ENCODE data around the gene TSPAN15. TPM values are rescaled to one million over a fixed set of nuclear protein-coding genes. Genes with fewer than 3 reads are reported as not detected.

TSPAN15 gene
- total RNA-seq, 2 experiments from 2014 or later = 0.58 to 1.2 TPM

- ATAC-seq (no peak), DNase-seq (no peak)
- intact Hi-C loops (cut with micrococcal nuclease) = no loop called here
- Mint-ChIP-seq H3K36me3 (ENCODE audit: low read depth) (no peaks in the 10 kb centered on the region), H3K9me3 (no peaks in the 10 kb centered on the region), H3K4me1 (ENCODE audit: low read depth) (no peaks in the 10 kb centered on the region), H3K4me3 (no peak overlapping the region), H3K27me3 (peaks cover 3% of the 10 kb centered on the region), H3K27ac (no peak overlapping the region)
- CTCF ChIA-PET = interaction anchor here (1.0 to 3.0 kb wide), 3 partner anchors 22 to 172 kb away, joined by 3 to 7 read pairs (median 6); partner anchors contain the start of gene TSPAN15
- POLR2A ChIA-PET = interaction anchor here (1.2 kb wide), 1 partner anchor 13 kb away, joined by 4 read pairs; no protein-coding TSS in a partner anchor
- TF ChIP-seq CTCF (IDR thresholded peaks at IDR 0.05) = no peak
Observed at GRCh38 chr10:69472142-69472541, 20.9 kb downstream of the TSPAN15 start.

GRCh38 chr10:69472544-69472943 lies 21.3 kb downstream of the TSPAN15 start:
- Mint-ChIP-seq H3K27ac (no peak overlapping the region), H3K4me3 (no peak overlapping the region), H3K27me3 (peaks cover 3% of the 10 kb centered on the region), H3K4me1 (ENCODE audit: low read depth) (no peaks in the 10 kb centered on the region), H3K9me3 (no peaks in the 10 kb centered on the region), H3K36me3 (ENCODE audit: low read depth) (no peaks in the 10 kb centered on the region)
- intact Hi-C loops (cut with micrococcal nuclease) = no loop called here
- ATAC-seq (no peak), DNase-seq (no peak)
- CTCF ChIA-PET = no interaction called here
- TF ChIP-seq CTCF (IDR thresholded peaks at IDR 0.05) = no peak
- POLR2A ChIA-PET = interaction anchor here (1.2 kb wide), 1 partner anchor 12 kb away, joined by 4 read pairs; no protein-coding TSS in a partner anchor

- ChIA-PET POLR2A (no interaction called here), CTCF (no interaction called here)
- no peak overlapping the region for H3K4me3 Mint-ChIP-seq
- ATAC-seq (no peak), DNase-seq (no peak)
- no peak overlapping the region for H3K27ac Mint-ChIP-seq
- no peaks in the 10 kb centered on the region for H3K4me1 Mint-ChIP-seq (ENCODE audit: low read depth)
- intact Hi-C loops (cut with micrococcal nuclease) = no loop called here
- H3K9me3 Mint-ChIP-seq = no peaks in the 10 kb centered on the region
- no peaks in the 10 kb centered on the region for H3K36me3 Mint-ChIP-seq (ENCODE audit: low read depth)
- no peak for TF ChIP-seq CTCF (IDR thresholded peaks at IDR 0.05)
- H3K27me3 Mint-ChIP-seq = peaks cover 3% of the 10 kb centered on the region
Observed at GRCh38 chr10:69473304-69473990, 22.2 kb downstream of the TSPAN15 start.

- TF ChIP-seq CTCF (IDR thresholded peaks at IDR 0.05) = no peak
- Mint-ChIP-seq H3K36me3 (ENCODE audit: low read depth) (no peaks in the 10 kb centered on the region), H3K27me3 (peaks cover 3% of the 10 kb centered on the region), H3K9me3 (no peaks in the 10 kb centered on the region), H3K27ac (no peak overlapping the region), H3K4me1 (ENCODE audit: low read depth) (no peaks in the 10 kb centered on the region), H3K4me3 (no peak overlapping the region)
- intact Hi-C loops (cut with micrococcal nuclease) = no loop called here
- no peak for DNase-seq
- POLR2A ChIA-PET = interaction anchor here (0.8 kb wide), 1 partner anchor 306 kb away, joined by 3 read pairs; no protein-coding TSS in a partner anchor
- ATAC-seq = no peak
- CTCF ChIA-PET = no interaction called here
Observed at GRCh38 chr10:69474742-69475432, 23.6 kb downstream of the TSPAN15 start.

- no peaks in the 10 kb centered on the region for H3K36me3 Mint-ChIP-seq (ENCODE audit: low read depth)
- H3K27ac Mint-ChIP-seq = no peak overlapping the region
- no peaks in the 10 kb centered on the region for H3K9me3 Mint-ChIP-seq
- TF ChIP-seq CTCF (IDR thresholded peaks at IDR 0.05) = no peak
- intact Hi-C loops (cut with micrococcal nuclease) = no loop called here
- CTCF ChIA-PET = no interaction called here
- no peak for DNase-seq
- no peaks in the 10 kb centered on the region for H3K4me1 Mint-ChIP-seq (ENCODE audit: low read depth)
- ATAC-seq = no peak
- H3K4me3 Mint-ChIP-seq = no peak overlapping the region
- POLR2A ChIA-PET = interaction anchor here (0.8 kb wide), 1 partner anchor 305 kb away, joined by 3 read pairs; no protein-coding TSS in a partner anchor
- peaks cover 3% of the 10 kb centered on the region for H3K27me3 Mint-ChIP-seq
Observed at GRCh38 chr10:69475433-69475830, 24.2 kb downstream of the TSPAN15 start.
